ENCODE measurements around the gene KAZN.

- TF ChIP-seq, protein P1, sequence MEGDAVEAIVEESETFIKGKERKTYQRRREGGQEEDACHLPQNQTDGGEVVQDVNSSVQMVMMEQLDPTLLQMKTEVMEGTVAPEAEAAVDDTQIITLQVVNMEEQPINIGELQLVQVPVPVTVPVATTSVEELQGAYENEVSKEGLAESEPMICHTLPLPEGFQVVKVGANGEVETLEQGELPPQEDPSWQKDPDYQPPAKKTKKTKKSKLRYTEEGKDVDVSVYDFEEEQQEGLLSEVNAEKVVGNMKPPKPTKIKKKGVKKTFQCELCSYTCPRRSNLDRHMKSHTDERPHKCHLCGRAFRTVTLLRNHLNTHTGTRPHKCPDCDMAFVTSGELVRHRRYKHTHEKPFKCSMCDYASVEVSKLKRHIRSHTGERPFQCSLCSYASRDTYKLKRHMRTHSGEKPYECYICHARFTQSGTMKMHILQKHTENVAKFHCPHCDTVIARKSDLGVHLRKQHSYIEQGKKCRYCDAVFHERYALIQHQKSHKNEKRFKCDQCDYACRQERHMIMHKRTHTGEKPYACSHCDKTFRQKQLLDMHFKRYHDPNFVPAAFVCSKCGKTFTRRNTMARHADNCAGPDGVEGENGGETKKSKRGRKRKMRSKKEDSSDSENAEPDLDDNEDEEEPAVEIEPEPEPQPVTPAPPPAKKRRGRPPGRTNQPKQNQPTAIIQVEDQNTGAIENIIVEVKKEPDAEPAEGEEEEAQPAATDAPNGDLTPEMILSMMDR (IDR thresholded peaks at IDR 0.05), result no peak
- TF ChIP-seq POLR2A (IDR thresholded peaks at IDR 0.05), result no peak
Observed at GRCh38 chr1:14958249-14959058, 360.0 kb downstream of the KAZN start.
